ENCODE data around the gene SPSB4.

The SPSB4 gene

DNA sequence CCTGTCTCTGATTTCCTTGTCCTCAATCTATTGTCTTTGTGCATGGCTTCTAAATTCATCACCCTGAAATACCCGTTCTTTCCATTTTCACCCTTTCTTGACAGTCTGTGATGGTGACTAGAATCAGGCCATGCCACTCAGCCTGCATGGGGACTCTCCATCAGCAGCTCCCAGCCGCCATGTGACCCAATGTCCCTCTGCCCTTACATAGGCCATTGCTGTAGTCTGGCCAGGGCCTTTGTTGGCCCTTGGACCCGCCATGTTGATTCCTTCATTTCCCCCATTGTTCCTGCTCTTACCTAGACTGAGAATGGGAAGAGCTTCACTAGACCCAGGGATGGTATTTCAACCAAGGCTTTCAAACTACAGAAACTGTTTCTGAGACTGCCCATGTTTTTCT lies 45.8 kb downstream of the SPSB4 start:
- Histone ChIP-seq H3K4me3 (ENCODE audit: low read depth, low read length) (no peak overlapping the region), H3K9me3 (ENCODE audit: control insufficient read depth, low read length) (no peaks in the 10 kb centered on the region), H2AFZ (no peak overlapping the region), H3K4me1 (peaks cover 27% of the 10 kb centered on the region), H3K4me2 (ENCODE audit: low read length) (no peak overlapping the region), H3K27me3 (ENCODE audit: control insufficient read depth, insufficient read depth, low read length) (no peaks in the 10 kb centered on the region), H3K79me2 (peaks cover 32% of the 10 kb centered on the region), H3K27ac (no peak overlapping the region), H3K9ac (no peak overlapping the region), H3K36me3 (ENCODE audit: control insufficient read depth, insufficient read depth, low read length) (no peaks in the 10 kb centered on the region)
- no peak for TF ChIP-seq CTCF (IDR thresholded peaks at IDR 0.05)

DNA sequence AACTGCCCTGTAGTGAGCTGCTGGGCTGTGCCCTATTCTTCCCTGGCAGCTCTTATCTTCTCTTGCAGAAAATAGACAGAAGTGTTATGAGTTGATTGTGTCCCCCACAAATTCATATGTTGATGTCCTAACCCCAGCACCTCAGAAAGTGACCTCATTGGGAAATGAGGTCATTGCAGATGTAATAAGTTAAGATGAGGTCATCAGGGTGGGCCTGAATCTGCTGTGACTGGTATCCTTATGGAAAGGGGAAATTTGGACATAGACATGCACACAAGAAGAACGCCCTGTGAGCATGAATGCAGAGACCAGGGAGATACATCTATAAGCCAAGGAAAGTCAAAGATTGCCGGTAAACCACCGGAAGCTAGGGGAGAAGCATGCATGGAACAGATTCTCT lies 49.0 kb downstream of the SPSB4 start:
- H2AFZ ChIP-seq, result no peak overlapping the region
- no peaks in the 10 kb centered on the region for H3K27me3 ChIP-seq (ENCODE audit: control insufficient read depth, insufficient read depth, low read length)
- no peak overlapping the region for H3K4me3 ChIP-seq (ENCODE audit: low read depth, low read length)
- TF ChIP-seq CTCF (IDR thresholded peaks at IDR 0.05), result no peak
- H3K9me3 ChIP-seq (ENCODE audit: control insufficient read depth, low read length), result no peaks in the 10 kb centered on the region
- H3K4me1 ChIP-seq, result peaks cover 6% of the 10 kb centered on the region
- no peak overlapping the region for H3K27ac ChIP-seq
- peaks cover 32% of the 10 kb centered on the region for H3K79me2 ChIP-seq
- no peak overlapping the region for H3K9ac ChIP-seq
- H3K4me2 ChIP-seq (ENCODE audit: low read length), result no peak overlapping the region
- H3K36me3 ChIP-seq (ENCODE audit: control insufficient read depth, insufficient read depth, low read length), result no peaks in the 10 kb centered on the region

- H2AFZ ChIP-seq, result no peak overlapping the region
- no peak for TF ChIP-seq CTCF (IDR thresholded peaks at IDR 0.05)
- no peak overlapping the region for H3K27ac ChIP-seq
- H3K27me3 ChIP-seq (ENCODE audit: control insufficient read depth, insufficient read depth, low read length), result no peaks in the 10 kb centered on the region
- no peaks in the 10 kb centered on the region for H3K9me3 ChIP-seq (ENCODE audit: control insufficient read depth, low read length)
- H3K4me2 ChIP-seq (ENCODE audit: low read length), result no peak overlapping the region
- no peaks in the 10 kb centered on the region for H3K36me3 ChIP-seq (ENCODE audit: control insufficient read depth, insufficient read depth, low read length)
- H3K79me2 ChIP-seq, result peaks cover 26% of the 10 kb centered on the region
- no peak overlapping the region for H3K9ac ChIP-seq
- no peak overlapping the region for H3K4me3 ChIP-seq (ENCODE audit: low read depth, low read length)
- peaks cover 6% of the 10 kb centered on the region for H3K4me1 ChIP-seq
These were observed 49.6 kb downstream of the SPSB4 start for GRCh38 chr3:141100531-141101320.

DNA sequence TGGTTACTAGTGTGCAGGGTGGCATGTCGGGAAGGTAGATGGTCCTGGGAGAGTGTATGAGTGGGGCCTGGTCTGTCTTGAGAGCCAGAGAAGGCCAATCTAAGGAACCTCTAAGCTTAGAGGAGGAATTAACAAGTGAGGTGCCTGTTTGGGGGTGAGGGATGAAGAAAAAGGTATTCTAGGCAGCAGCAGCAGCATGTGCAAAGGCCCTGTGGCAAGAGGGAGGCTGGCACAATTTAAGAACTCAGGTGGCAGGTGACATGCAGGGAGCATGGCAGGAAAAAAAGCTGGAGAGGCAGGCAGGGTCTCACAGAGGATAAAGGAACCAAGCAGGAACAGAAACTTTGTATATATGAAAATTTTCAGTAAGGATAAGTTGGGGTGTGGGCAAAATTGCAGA lies 51.2 kb downstream of the SPSB4 start:
- Histone ChIP-seq H3K79me2 (peaks cover 24% of the 10 kb centered on the region), H3K4me2 (ENCODE audit: low read length) (no peak overlapping the region), H3K4me3 (ENCODE audit: low read depth, low read length) (no peak overlapping the region), H3K9me3 (ENCODE audit: control insufficient read depth, low read length) (no peaks in the 10 kb centered on the region), H2AFZ (no peak overlapping the region), H3K4me1 (peaks cover 8% of the 10 kb centered on the region), H3K27ac (no peak overlapping the region), H3K27me3 (ENCODE audit: control insufficient read depth, insufficient read depth, low read length) (no peaks in the 10 kb centered on the region), H3K36me3 (ENCODE audit: control insufficient read depth, insufficient read depth, low read length) (no peaks in the 10 kb centered on the region), H3K9ac (no peak overlapping the region)
- no peak for TF ChIP-seq CTCF (IDR thresholded peaks at IDR 0.05)

DNA sequence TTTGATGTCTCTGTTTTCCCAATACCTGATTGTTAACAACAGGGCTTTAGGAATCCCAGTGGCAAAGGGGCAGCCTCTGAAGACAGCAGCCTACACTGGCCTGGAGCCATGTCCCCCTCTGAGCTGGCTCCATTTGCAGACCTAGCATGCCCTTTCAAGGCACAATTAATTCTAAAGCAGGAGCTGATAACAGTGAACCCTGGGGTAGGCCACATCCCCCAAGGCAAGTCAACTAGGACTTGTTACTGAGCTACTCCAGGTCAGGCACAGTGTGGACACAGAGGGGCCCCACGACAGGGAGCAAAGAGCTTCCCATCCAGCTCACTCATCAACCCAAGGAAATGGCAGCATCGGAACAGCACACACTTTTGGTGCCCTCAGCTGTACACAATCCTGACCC lies 51.9 kb downstream of the SPSB4 start:
- Histone ChIP-seq H3K36me3 (ENCODE audit: control insufficient read depth, insufficient read depth, low read length) (no peaks in the 10 kb centered on the region), H2AFZ (no peak overlapping the region), H3K4me2 (ENCODE audit: low read length) (no peak overlapping the region), H3K4me1 (peaks cover 8% of the 10 kb centered on the region), H3K9ac (no peak overlapping the region), H3K27ac (no peak overlapping the region), H3K9me3 (ENCODE audit: control insufficient read depth, low read length) (no peaks in the 10 kb centered on the region), H3K79me2 (peaks cover 24% of the 10 kb centered on the region), H3K4me3 (ENCODE audit: low read depth, low read length) (no peak overlapping the region), H3K27me3 (ENCODE audit: control insufficient read depth, insufficient read depth, low read length) (no peaks in the 10 kb centered on the region)
- no peak for TF ChIP-seq CTCF (IDR thresholded peaks at IDR 0.05)

Data from parathyroid adenoma (tissue), 2 donors.